ENCODE data around the gene PDZRN3.
"Not testable (repeated sequence)": the region's sequence is repeated elsewhere in the genome, so short reads cannot be mapped to it uniquely, and the experiment has no call there.

PDZRN3 gene

GRCh38 chr3:73484656-73485248, 140.0 kb downstream of the PDZRN3 start:
- DNase-seq: no peak

- DNase-seq: no peak
Observed at GRCh38 chr3:73481888-73482287, 142.9 kb downstream of the PDZRN3 start.

- DNase-seq: no peak
Observed at GRCh38 chr3:73480187-73480672, 144.5 kb downstream of the PDZRN3 start.

GRCh38 chr3:73479325-73479724, 145.4 kb downstream of the PDZRN3 start:
- DNase-seq: no peak

- no peak for DNase-seq
Observed at GRCh38 chr3:73478858-73479257, 145.9 kb downstream of the PDZRN3 start.

- DNase-seq: no peak
Observed at GRCh38 chr3:73475717-73476116, 149.0 kb downstream of the PDZRN3 start.

- DNase-seq: no peak
Observed at GRCh38 chr3:73475175-73475574, 149.6 kb downstream of the PDZRN3 start.

GRCh38 chr3:73474619-73475018, 150.1 kb downstream of the PDZRN3 start:
- DNase-seq: no peak

GRCh38 chr3:73473898-73474416, 150.8 kb downstream of the PDZRN3 start:
- no peak for DNase-seq

- no peak for DNase-seq
Observed at GRCh38 chr3:73473181-73473897, 151.4 kb downstream of the PDZRN3 start.

- DNase-seq: no peak
Observed at GRCh38 chr3:73471986-73472787, 152.6 kb downstream of the PDZRN3 start.

GRCh38 chr3:73470860-73471259, 153.9 kb downstream of the PDZRN3 start:
- DNase-seq: no peak

- DNase-seq: no peak
Observed at GRCh38 chr3:73469331-73469730, 155.4 kb downstream of the PDZRN3 start.

- DNase-seq: no peak
Observed at GRCh38 chr3:73467211-73467610, 157.5 kb downstream of the PDZRN3 start.

- DNase-seq: no peak
Observed at GRCh38 chr3:73465926-73466325, 158.8 kb downstream of the PDZRN3 start.

GRCh38 chr3:73464126-73464525, 160.6 kb downstream of the PDZRN3 start:
- DNase-seq: not testable (repeated sequence)

GRCh38 chr3:73461547-73461946, 163.2 kb downstream of the PDZRN3 start:
- DNase-seq: no peak

- DNase-seq: no peak
Observed at GRCh38 chr3:73459711-73460110, 165.0 kb downstream of the PDZRN3 start.

GRCh38 chr3:73453666-73454065, 171.1 kb downstream of the PDZRN3 start:
- no peak for DNase-seq

- DNase-seq: no peak
Observed at GRCh38 chr3:73452729-73453128, 172.0 kb downstream of the PDZRN3 start.

GRCh38 chr3:73451301-73451944, 173.3 kb downstream of the PDZRN3 start:
- DNase-seq: no peak

GRCh38 chr3:73449774-73450173, 175.0 kb downstream of the PDZRN3 start:
- DNase-seq: no peak

- DNase-seq: no peak
Observed at GRCh38 chr3:73448761-73449301, 175.9 kb downstream of the PDZRN3 start.
